Natural killer cell (primary cell): ENCODE data around the gene UFD1. TPM values are rescaled to one million over a fixed set of nuclear protein-coding genes. Genes with fewer than 3 reads are reported as not detected.
A peak's percentile ranks its signal among the peaks of the same experiment; 100 is the strongest.

Experiments
- ATAC-seq, 3 donors: fragments of 150-1000 bp in 2 of 3; fragments of 200-7000 bp in 1 of 3; cut with Tn5 transposase; 1 replicate in 1 of 3; 2 replicates in 2 of 3; pipeline ENCODE4 v1.10.0; 2021; ENCODE audit warnings: mild to moderate bottlenecking in 2 of 3, moderate library complexity in 2 of 3
- DNase-seq, 2 donors: peaks; one replicate each; pipeline versions ENCODE4 v3.0.0 to v3.0.0-alpha.2; 2013 to 2021; ENCODE audit warnings: mixed read lengths in 1 of 2
- H3K27ac ChIP-seq: one replicate; pipeline ENCODE4 v1.5.1; 2013; ENCODE audit warnings: mild to moderate bottlenecking, low read length
- H3K27me3 ChIP-seq: one replicate; pipeline ENCODE4 v1.6.1; 2013; ENCODE audit warnings: low read length; ENCODE audit not compliant: control insufficient read depth, insufficient read depth
- H3K36me3 ChIP-seq: one replicate; pipeline ENCODE4 v1.6.1; 2013; ENCODE audit warnings: low read length; ENCODE audit not compliant: control insufficient read depth, insufficient read depth
- H3K4me1 ChIP-seq: one replicate; pipeline ENCODE4 v1.6.1; 2013; ENCODE audit warnings: low read length; ENCODE audit not compliant: control insufficient read depth, insufficient read depth
- H3K4me3 ChIP-seq: one replicate; pipeline ENCODE4 v1.5.1; 2013; ENCODE audit warnings: low read length
- H3K9me3 ChIP-seq: one replicate; pipeline ENCODE4 v1.6.1; 2013; ENCODE audit warnings: low read length; ENCODE audit not compliant: control insufficient read depth, insufficient read depth
- H3K27ac Mint-ChIP-seq, 2 donors: one replicate each; pipeline ENCODE4 v1.8.0; 2022; ENCODE audit warnings: mild to moderate bottlenecking in 2 of 2, mixed read lengths in 2 of 2, moderate library complexity in 1 of 2
- H3K27me3 Mint-ChIP-seq, 2 donors: one replicate each; pipeline ENCODE4 v1.8.0; 2022; ENCODE audit warnings: low read depth in 2 of 2, mixed read lengths in 2 of 2
- H3K36me3 Mint-ChIP-seq: one replicate; pipeline ENCODE4 v1.8.0; 2022; ENCODE audit warnings: mixed read lengths
- H3K4me1 Mint-ChIP-seq, 2 donors: one replicate each; pipeline ENCODE4 v1.8.0; 2022; ENCODE audit warnings: mixed read lengths in 2 of 2
- H3K4me3 Mint-ChIP-seq: one replicate; pipeline ENCODE4 v1.8.0; 2022; ENCODE audit warnings: mild to moderate bottlenecking, moderate library complexity, mixed read lengths
- H3K9me3 Mint-ChIP-seq, 2 donors: one replicate each; pipeline ENCODE4 v1.8.0; 2022; ENCODE audit warnings: mixed read lengths in 2 of 2
- CTCF ChIP-seq: fragments of 200-600 bp; IDR thresholded peaks from one replicate; pipeline ENCODE4 v1.8.0; 2022; ENCODE audit warnings: antibody characterized with exemption
- WGBS: methylation state at CpG from one replicate; pipeline ENCODE4 v1.1.7; 2013; ENCODE audit warnings: missing lambda C conversion rate; ENCODE audit not compliant: insufficient coverage; 5-methylcytosine and 5-hydroxymethylcytosine counted together
- intact Hi-C: fragments of 100-400 bp; cut with micrococcal nuclease; formaldehyde crosslinking; loops from one replicate; pipeline ENCODE4 v1.14.2; 2022
- total RNA-seq, 4 donors: library from RNA; stranded (reverse); fragments of 120-200 nt in 1 of 4; gene quantifications; one replicate each; pipeline versions ENCODE4 v1.2.3 to v1.2.4, GENCODE V29; 2013 to 2022

UFD1 gene
- total RNA-seq, 3 donors from 2014 or later (not counting 1 experiment from before 2014, with no cell fraction given): 73.8 to 101 (median 77.8) TPM

GRCh38 chr22:19419464-19420178 lies 59.4 kb downstream of the UFD1 start:
- peak; percentile 64 to 83 for DNase-seq
- 29% methylated on average over 5 of the region's 5 CpGs for WGBS
- no peaks in the 10 kb centered on the region for H3K36me3 ChIP-seq
- Mint-ChIP-seq H3K27ac (peak overlapping the region; percentile 87 to 100), H3K9me3 (no peaks in the 10 kb centered on the region), H3K4me1 (peaks cover 87 to 90% of the 10 kb centered on the region in 2 donors), H3K36me3 (no peaks in the 10 kb centered on the region), H3K4me3 (peak overlapping the region; percentile 87), H3K27me3 (no peaks in the 10 kb centered on the region)
- H3K4me1 ChIP-seq: peaks cover 71% of the 10 kb centered on the region
- H3K4me3 ChIP-seq: no peak overlapping the region
- peak; percentile 85 to 93 (median 90) for ATAC-seq
- H3K27me3 ChIP-seq: no peaks in the 10 kb centered on the region
- no peaks in the 10 kb centered on the region for H3K9me3 ChIP-seq
- H3K27ac ChIP-seq: peak overlapping the region; percentile 96
- TF ChIP-seq CTCF: no peak
- intact Hi-C loops: loop anchor here (1.0 kb wide), 3 partner anchors 13 to 60 kb away; partner anchors contain the start of genes C22orf39, CDC45, MRPL40 and UFD1

- Mint-ChIP-seq H3K27ac (peak overlapping the region; percentile 87 to 100), H3K36me3 (no peaks in the 10 kb centered on the region), H3K27me3 (no peaks in the 10 kb centered on the region), H3K4me1 (peaks cover 85 to 88% of the 10 kb centered on the region in 2 donors), H3K4me3 (peak overlapping the region; percentile 87), H3K9me3 (no peaks in the 10 kb centered on the region)
- H3K9me3 ChIP-seq: no peaks in the 10 kb centered on the region
- no peaks in the 10 kb centered on the region for H3K27me3 ChIP-seq
- intact Hi-C loops: loop anchor here (1.0 kb wide), 3 partner anchors 13 to 60 kb away; partner anchors contain the start of genes C22orf39, CDC45, MRPL40 and UFD1
- TF ChIP-seq CTCF: no peak
- H3K36me3 ChIP-seq: no peaks in the 10 kb centered on the region
- ATAC-seq: peak in 2 of 3 donors; percentile 2 to 66
- peak overlapping the region; percentile 96 for H3K27ac ChIP-seq
- H3K4me3 ChIP-seq: no peak overlapping the region
- DNase-seq: peak in 1 of 2 donors; percentile 18
- WGBS: 39% methylated on average over 5 of the region's 5 CpGs
- peaks cover 67% of the 10 kb centered on the region for H3K4me1 ChIP-seq
These were observed 59.9 kb downstream of the UFD1 start for GRCh38 chr22:19419086-19419463.

GRCh38 chr22:19412923-19413322 lies 66.1 kb downstream of the UFD1 start:
- Histone ChIP-seq H3K9me3 (no peaks in the 10 kb centered on the region), H3K27ac (no peak overlapping the region), H3K4me3 (no peak overlapping the region), H3K36me3 (peaks cover 24% of the 10 kb centered on the region), H3K27me3 (no peaks in the 10 kb centered on the region), H3K4me1 (peaks cover 41% of the 10 kb centered on the region)
- no peaks in the 10 kb centered on the region for H3K27me3 Mint-ChIP-seq
- H3K4me1 Mint-ChIP-seq: peaks cover 62 to 74% of the 10 kb centered on the region in 2 donors
- no peak for TF ChIP-seq CTCF
- peak overlapping the region; percentile 77 to 81 for H3K27ac Mint-ChIP-seq
- ATAC-seq: no peak
- no peaks in the 10 kb centered on the region for H3K36me3 Mint-ChIP-seq
- peak overlapping the region; percentile 7 for H3K4me3 Mint-ChIP-seq
- DNase-seq: no peak
- H3K9me3 Mint-ChIP-seq: no peaks in the 10 kb centered on the region
- 85% methylated on average over 4 of the region's 4 CpGs for WGBS
- intact Hi-C loops: no loop called here
